ENCODE measurements around the gene PTCRA. TPM values are rescaled to one million over a fixed set of nuclear protein-coding genes. Genes with fewer than 3 reads are reported as not detected.
A peak's percentile ranks its signal among the peaks of the same experiment; 100 is the strongest.

Gene PTCRA
- total RNA-seq, 1 donor from 2014 or later: not detected

GRCh38 chr6:42909835-42910234 lies 6.0 kb upstream of the PTCRA start:
- Mint-ChIP-seq H3K4me3 (ENCODE audit: unreplicated experiment) (no peak overlapping the region), H3K9me3 (ENCODE audit: unreplicated experiment) (no peaks in the 10 kb centered on the region), H3K27me3 (ENCODE audit: unreplicated experiment) (peaks cover 3% of the 10 kb centered on the region), H3K36me3 (ENCODE audit: unreplicated experiment) (no peaks in the 10 kb centered on the region), H3K4me1 (ENCODE audit: unreplicated experiment) (peaks cover 3% of the 10 kb centered on the region), H3K27ac (ENCODE audit: unreplicated experiment) (no peak overlapping the region)
- DNase-seq (ENCODE audit: extremely low spot score, unreplicated experiment): no peak
- TF ChIP-seq CTCF (IDR thresholded peaks at IDR 0.05): no peak

- Mint-ChIP-seq H3K27ac (ENCODE audit: unreplicated experiment) (no peak overlapping the region), H3K27me3 (ENCODE audit: unreplicated experiment) (peaks cover 3% of the 10 kb centered on the region), H3K9me3 (ENCODE audit: unreplicated experiment) (no peaks in the 10 kb centered on the region), H3K36me3 (ENCODE audit: unreplicated experiment) (no peaks in the 10 kb centered on the region), H3K4me3 (ENCODE audit: unreplicated experiment) (peak overlapping the region; percentile 55), H3K4me1 (ENCODE audit: unreplicated experiment) (peaks cover 3% of the 10 kb centered on the region)
- DNase-seq (ENCODE audit: extremely low spot score, unreplicated experiment): no peak
- no peak for TF ChIP-seq CTCF (IDR thresholded peaks at IDR 0.05)
Observed at GRCh38 chr6:42911171-42912021, 4.5 kb upstream of the PTCRA start.

- Mint-ChIP-seq H3K36me3 (ENCODE audit: unreplicated experiment) (no peaks in the 10 kb centered on the region), H3K27ac (ENCODE audit: unreplicated experiment) (no peak overlapping the region), H3K4me1 (ENCODE audit: unreplicated experiment) (peaks cover 3% of the 10 kb centered on the region), H3K9me3 (ENCODE audit: unreplicated experiment) (no peaks in the 10 kb centered on the region), H3K4me3 (ENCODE audit: unreplicated experiment) (no peak overlapping the region), H3K27me3 (ENCODE audit: unreplicated experiment) (peaks cover 3% of the 10 kb centered on the region)
- no peak for TF ChIP-seq CTCF (IDR thresholded peaks at IDR 0.05)
- DNase-seq (ENCODE audit: extremely low spot score, unreplicated experiment): no peak
Observed at GRCh38 chr6:42914546-42914945, 1.3 kb upstream of the PTCRA start.

GRCh38 chr6:42916288-42916687 lies 435 bp downstream of the PTCRA start:
- no peak for TF ChIP-seq CTCF (IDR thresholded peaks at IDR 0.05)
- H3K4me3 Mint-ChIP-seq (ENCODE audit: unreplicated experiment): no peak overlapping the region
- no peaks in the 10 kb centered on the region for H3K9me3 Mint-ChIP-seq (ENCODE audit: unreplicated experiment)
- peaks cover 3% of the 10 kb centered on the region for H3K4me1 Mint-ChIP-seq (ENCODE audit: unreplicated experiment)
- peaks cover 1% of the 10 kb centered on the region for H3K27me3 Mint-ChIP-seq (ENCODE audit: unreplicated experiment)
- no peak overlapping the region for H3K27ac Mint-ChIP-seq (ENCODE audit: unreplicated experiment)
- no peak for DNase-seq (ENCODE audit: extremely low spot score, unreplicated experiment)
- no peaks in the 10 kb centered on the region for H3K36me3 Mint-ChIP-seq (ENCODE audit: unreplicated experiment)

GRCh38 chr6:42921801-42922200 lies 5.9 kb downstream of the PTCRA start:
- H3K4me1 Mint-ChIP-seq (ENCODE audit: unreplicated experiment): peaks cover 2% of the 10 kb centered on the region
- no peaks in the 10 kb centered on the region for H3K9me3 Mint-ChIP-seq (ENCODE audit: unreplicated experiment)
- H3K36me3 Mint-ChIP-seq (ENCODE audit: unreplicated experiment): no peaks in the 10 kb centered on the region
- no peak overlapping the region for H3K4me3 Mint-ChIP-seq (ENCODE audit: unreplicated experiment)
- H3K27me3 Mint-ChIP-seq (ENCODE audit: unreplicated experiment): no peaks in the 10 kb centered on the region
- no peak for TF ChIP-seq CTCF (IDR thresholded peaks at IDR 0.05)
- H3K27ac Mint-ChIP-seq (ENCODE audit: unreplicated experiment): no peak overlapping the region
- DNase-seq (ENCODE audit: extremely low spot score, unreplicated experiment): no peak

All from osteocyte (in vitro differentiated cells).